NCI-H446 (cell line): ENCODE measurements around the gene EVA1C.

ENCODE experiments used
- DNase-seq, 2 experiments: peaks; one replicate each; lab custom pipeline; 2025; lab: John Stamatoyannopoulos, UW

EVA1C gene

GRCh38 chr21:32562426-32562825 lies 149.9 kb downstream of the EVA1C start:
- DNase-seq = peak in 1 of 2 experiments; percentile 27

- DNase-seq = no peak
These were observed 150.4 kb downstream of the EVA1C start for GRCh38 chr21:32562915-32563314.
